ENCODE measurements around the gene CLBA1. TPM values are rescaled to one million over a fixed set of nuclear protein-coding genes. Genes with fewer than 3 reads are reported as not detected.
"Not testable (repeated sequence)": the region's sequence is repeated elsewhere in the genome, so short reads cannot be mapped to it uniquely, and the experiment has no call there.

The CLBA1 gene
- total and polyA plus RNA-seq, 9 of the 15 experiments (the other 6 are each of a cell fraction or from before 2014, with no cell fraction given) = 0.04 to 3.9 (median 2.6) TPM

- CTCF ChIA-PET (ENCODE audit: low intra/inter-chr PET ratio); H3K4me1 ChIP-seq (replicated peaks in 1 of 2; ENCODE audit: control insufficient read depth in 2 of 2, insufficient read depth in 2 of 2, low read length in 2 of 2): not testable (repeated sequence)
Measured at GRCh38 chr14:104947201-104947600, 38.4 kb upstream of the CLBA1 start.

GRCh38 chr14:104947881-104948735 is 37.5 kb upstream of the CLBA1 start:
- H2AFZ ChIP-seq (ENCODE audit: low read depth, low read length); H4K20me1 ChIP-seq (replicated peaks; ENCODE audit: control insufficient read depth, insufficient read depth, low read length); H3K9me1 ChIP-seq (ENCODE audit: control insufficient read depth, insufficient read depth, low read length); FAIRE-seq; H3K4me2 ChIP-seq (ENCODE audit: insufficient read depth, low read length); DNase-seq (ENCODE audit: extremely low read depth in 1 of 4, low spot score in 3 of 4); H3K9me3 ChIP-seq (replicated peaks; ENCODE audit: control insufficient read depth, insufficient read depth, low read depth, low read length); intact Hi-C loops (cut with micrococcal nuclease); in situ Hi-C loops (cut with MboI); H3K27ac ChIP-seq (ENCODE audit: extremely low read depth, low read depth, low read length); POLR2A ChIA-PET; H3K4me1 ChIP-seq (replicated peaks in 1 of 2; ENCODE audit: control insufficient read depth in 2 of 2, insufficient read depth in 2 of 2, low read length in 2 of 2); CTCF ChIA-PET (ENCODE audit: low intra/inter-chr PET ratio); H3K36me3 ChIP-seq (ENCODE audit: control insufficient read depth, insufficient read depth, low read length); H3K4me3 ChIP-seq; BruUV-seq (replicated peaks); H3K79me2 ChIP-seq (ENCODE audit: control insufficient read depth, insufficient read depth, low read length); H3K9ac ChIP-seq (ENCODE audit: insufficient read depth in 1 of 2, low read depth in 2 of 2, low read length in 2 of 2); ATAC-seq: not testable (repeated sequence)
- WGBS (ENCODE audit: insufficient coverage, low coverage, missing lambda C conversion rate) = 2% methylated on average over 8 of the region's 35 CpGs
- H3K27me3 ChIP-seq (ENCODE audit: control insufficient read depth in 2 of 2, insufficient read depth in 2 of 2, low read length in 2 of 2) = peaks cover 2 to 31% of the 10 kb centered on the region in 2 experiments; a peak in 3 of 5 replicates

More at GRCh38 chr14:104947201-104947600, 38.4 kb upstream of the CLBA1 start:
- H2AFZ ChIP-seq (ENCODE audit: low read depth, low read length); H4K20me1 ChIP-seq (replicated peaks; ENCODE audit: control insufficient read depth, insufficient read depth, low read length); ATAC-seq; H3K9me1 ChIP-seq (ENCODE audit: control insufficient read depth, insufficient read depth, low read length); H3K79me2 ChIP-seq (ENCODE audit: control insufficient read depth, insufficient read depth, low read length); DNase-seq (ENCODE audit: extremely low read depth in 1 of 4, low spot score in 3 of 4); POLR2A ChIA-PET; FAIRE-seq; H3K9me3 ChIP-seq (replicated peaks; ENCODE audit: control insufficient read depth, insufficient read depth, low read depth, low read length); in situ Hi-C loops (cut with MboI); H3K36me3 ChIP-seq (ENCODE audit: control insufficient read depth, insufficient read depth, low read length); H3K4me3 ChIP-seq; H3K9ac ChIP-seq (ENCODE audit: insufficient read depth in 1 of 2, low read depth in 2 of 2, low read length in 2 of 2); intact Hi-C loops (cut with micrococcal nuclease); H3K27ac ChIP-seq (ENCODE audit: extremely low read depth, low read depth, low read length); H3K4me2 ChIP-seq (ENCODE audit: insufficient read depth, low read length); BruUV-seq (replicated peaks): not testable (repeated sequence)
- peaks cover 2 to 33% of the 10 kb centered on the region in 2 experiments; a peak in 4 of 5 replicates for H3K27me3 ChIP-seq (ENCODE audit: control insufficient read depth in 2 of 2, insufficient read depth in 2 of 2, low read length in 2 of 2)
- 1% methylated on average over 12 of the region's 13 CpGs for WGBS (ENCODE audit: insufficient coverage, low coverage, missing lambda C conversion rate)

All from K562 (cell line).